ENCODE data around the gene LDB3. TPM values are rescaled to one million over a fixed set of nuclear protein-coding genes. Genes with fewer than 3 reads are reported as not detected.

The LDB3 gene
- total and polyA plus RNA-seq, 2 of the 8 experiments (the other 6 are each of a cell fraction or from before 2014, with no cell fraction given), result 0.20 to 0.43 TPM

DNA sequence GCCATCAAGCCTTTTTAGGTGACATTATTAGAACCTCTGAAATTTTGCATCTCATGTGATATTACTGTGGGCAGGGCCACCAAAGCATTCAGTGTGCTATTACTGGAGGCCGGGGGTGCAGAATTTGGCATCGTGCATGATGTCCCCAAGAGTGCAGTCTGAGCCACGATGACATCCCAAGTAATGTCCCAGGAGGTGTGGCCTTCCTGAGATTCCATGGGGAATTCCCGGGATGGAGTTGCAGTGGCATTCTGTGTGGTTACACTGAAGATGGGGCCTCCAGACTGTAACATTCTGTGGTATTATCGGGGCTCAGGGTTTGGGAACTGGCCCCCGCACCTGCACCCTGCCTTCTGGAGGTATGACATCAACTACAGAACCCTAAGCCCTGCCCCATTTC, 9.1 kb downstream of the LDB3 start:
- H2BK120ac ChIP-seq (replicated peaks; ENCODE audit: low read depth, low read length), result no peak overlapping the region
- no peaks in the 10 kb centered on the region for H3K79me1 ChIP-seq (ENCODE audit: low read depth, low read length)
- no peaks in the 10 kb centered on the region for H3K27me3 ChIP-seq (replicated peaks in 1 of 4; ENCODE audit: control insufficient read depth in 3 of 4, extremely low read depth in 1 of 4, insufficient read depth in 3 of 4, low read length in 3 of 4)
- H3K9me3 ChIP-seq (ENCODE audit: insufficient read depth in 2 of 2, low read depth in 1 of 2, low read length in 1 of 2), result no peaks in the 10 kb centered on the region
- TF ChIP-seq CTCF (IDR thresholded peaks at IDR 0.05; ENCODE audit: control extremely low read depth in 1 of 3, insufficient read depth in 1 of 3, low read depth in 1 of 3, low read length in 3 of 3) (no peak), JUN (IDR thresholded peaks at IDR 0.05; ENCODE audit: low read depth, low read length) (no peak), TAF7 (optimal IDR thresholded peaks at IDR 0.05; ENCODE audit: borderline replicate concordance, low read depth, low read length) (no peak), GTF2F1 (IDR thresholded peaks at IDR 0.05; ENCODE audit: borderline replicate concordance, low read depth, low read length) (no peak), NANOG (IDR thresholded peaks at IDR 0.05; ENCODE audit: insufficient read depth, low read depth, low read length, poor library complexity, severe bottlenecking) (no peak), NRF1 (IDR thresholded peaks at IDR 0.05; ENCODE audit: low read depth, low read length) (no peak), TEAD4 (IDR thresholded peaks at IDR 0.05; ENCODE audit: low read depth, low read length) (no peak), RXRA (IDR thresholded peaks at IDR 0.05; ENCODE audit: insufficient read depth, low read depth, low read length) (no peak), RFX5 (IDR thresholded peaks at IDR 0.05; ENCODE audit: borderline replicate concordance, low read depth, low read length) (no peak), CHD1 (IDR thresholded peaks at IDR 0.05; ENCODE audit: low read depth, low read length) (no peak)
- no peak overlapping the region for H2BK15ac ChIP-seq (ENCODE audit: low read length)
- H3K18ac ChIP-seq (ENCODE audit: extremely low read depth, low read length), result no peak overlapping the region
- H3K9ac ChIP-seq (replicated peaks in 1 of 4; ENCODE audit: extremely low read depth in 1 of 4, low read depth in 3 of 4, low read length in 3 of 4), result no peak overlapping the region
- POLR2A ChIA-PET (ENCODE audit: partially characterized antibody), result no interaction called here
- H3K56ac ChIP-seq (replicated peaks; ENCODE audit: insufficient read length, low read depth, low read length), result no peak overlapping the region
- H4K8ac ChIP-seq (ENCODE audit: extremely low read depth, insufficient read depth, low read length), result no peak overlapping the region
- H3K4me1 ChIP-seq (replicated peaks in 1 of 4; ENCODE audit: control insufficient read depth in 3 of 4, insufficient read depth in 4 of 4, low read length in 3 of 4), result peaks cover 0 to 24% (median 12%) of the 10 kb centered on the region in 4 experiments; a peak in 6 of 7 replicates
- CTCF ChIA-PET (ENCODE audit: partially characterized antibody), result interaction anchor here (1.0 to 1.3 kb wide), 3 partner anchors 13 to 17 kb away, joined by 3 read pairs; no protein-coding TSS in a partner anchor
- 93% methylated on average over 6 of the region's 6 CpGs; no CpG with 5 or more reads in 1 of the 2 experiments for WGBS, 2 experiments (ENCODE audit: extremely low coverage in 1 of 2, insufficient coverage in 1 of 2, insufficient read length in 1 of 2, insufficient replicate concordance in 2 of 2, low coverage in 1 of 2, low lambda C conversion rate in 2 of 2, missing lambda C conversion rate in 1 of 2)
- no peak overlapping the region for H2BK20ac ChIP-seq (ENCODE audit: low read length)
- no peak overlapping the region for H4K91ac ChIP-seq (replicated peaks; ENCODE audit: insufficient read length, low read length)
- no peaks in the 10 kb centered on the region for H3K23me2 ChIP-seq (ENCODE audit: low read depth, low read length)
- H3K4me2 ChIP-seq (ENCODE audit: insufficient read depth in 1 of 2, low read depth in 2 of 2, low read length in 2 of 2), result no peak overlapping the region
- no peak overlapping the region for H3K4me3 ChIP-seq (ENCODE audit: extremely low read depth in 1 of 4, insufficient read depth in 2 of 4, low read depth in 3 of 4, low read length in 4 of 4)
- no peaks in the 10 kb centered on the region for H4K20me1 ChIP-seq (replicated peaks in 1 of 2; ENCODE audit: control insufficient read depth in 1 of 2, insufficient read depth in 2 of 2, low read length in 2 of 2)
- H3K4ac ChIP-seq (replicated peaks; ENCODE audit: insufficient read length, low read depth, low read length), result no peak overlapping the region
- H4K5ac ChIP-seq (ENCODE audit: insufficient read length, low read depth, low read length), result no peak overlapping the region
- no peak overlapping the region for H2AK5ac ChIP-seq (ENCODE audit: low read depth, low read length)
- H2BK5ac ChIP-seq (ENCODE audit: low read depth, low read length), result no peak overlapping the region
- no peak overlapping the region for H3K23ac ChIP-seq (ENCODE audit: insufficient read length)
- H3K79me2 ChIP-seq (ENCODE audit: control insufficient read depth in 1 of 2, insufficient read depth in 2 of 2, low read length in 2 of 2), result no peaks in the 10 kb centered on the region
- no peak overlapping the region for H3K27ac ChIP-seq (ENCODE audit: low read depth, low read length)
- no peak overlapping the region for H2BK12ac ChIP-seq (ENCODE audit: low read depth, low read length)
- no peak overlapping the region for H3K14ac ChIP-seq (ENCODE audit: insufficient read length)
- no peaks in the 10 kb centered on the region for H3K36me3 ChIP-seq (ENCODE audit: control insufficient read depth in 2 of 4, insufficient read depth in 4 of 4, low read length in 3 of 4)
- FAIRE-seq (no peak), DNase-seq (ENCODE audit: low read depth in 1 of 2, low spot score in 2 of 2) (no peak)
- no peak overlapping the region for H2AFZ ChIP-seq (ENCODE audit: low read length)

Measured in H1 (cell line).